ENCODE results near the gene PARP3. TPM values are rescaled to one million over a fixed set of nuclear protein-coding genes. Genes with fewer than 3 reads are reported as not detected.

Gene PARP3
- total RNA-seq, 1 experiment from 2014 or later: 44.0 TPM

DNA sequence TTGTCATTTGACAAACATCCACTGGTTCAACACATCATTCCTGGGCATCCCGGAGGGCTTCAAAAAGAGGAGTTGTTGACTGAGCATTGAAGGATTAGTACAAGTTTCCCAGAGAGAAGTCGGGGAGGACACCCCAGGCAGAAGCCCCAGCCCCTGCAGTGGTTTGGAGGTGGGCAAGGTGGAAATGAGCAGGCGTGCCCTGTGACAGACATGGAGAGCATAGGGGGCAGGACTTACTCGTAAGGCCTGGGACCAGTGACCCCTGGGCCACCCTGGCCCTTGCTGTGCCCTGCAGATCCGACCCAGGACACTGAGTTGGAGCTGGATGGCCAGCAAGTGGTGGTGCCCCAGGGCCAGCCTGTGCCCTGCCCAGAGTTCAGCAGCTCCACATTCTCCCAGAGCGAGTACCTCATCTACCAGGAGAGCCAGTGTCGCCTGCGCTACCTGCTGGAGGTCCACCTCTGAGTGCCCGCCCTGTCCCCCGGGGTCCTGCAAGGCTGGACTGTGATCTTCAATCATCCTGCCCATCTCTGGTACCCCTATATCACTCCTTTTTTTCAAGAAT, 5.9 kb downstream of the PARP3 start:
- DNase-seq (ENCODE audit: low read depth): no peak

DNA sequence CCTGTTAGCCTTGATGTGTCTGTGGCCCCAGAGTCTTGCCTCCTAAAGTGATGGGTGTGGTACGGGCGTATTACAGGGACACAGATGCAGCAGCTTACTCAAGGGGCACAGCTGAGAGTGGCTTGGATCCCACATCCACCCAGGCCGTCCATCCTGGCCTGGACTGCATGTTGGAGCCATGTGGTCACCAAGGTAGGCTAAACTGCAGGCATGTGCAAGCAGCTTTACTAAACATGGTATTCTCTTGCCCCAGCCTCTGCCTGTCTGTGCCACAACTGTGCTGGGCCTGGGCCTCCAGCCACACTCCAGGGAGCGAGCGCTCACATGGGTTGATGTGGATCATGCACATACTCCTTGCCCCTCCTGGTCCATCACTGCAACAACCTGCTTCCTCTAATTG, 7.0 kb downstream of the PARP3 start:
- DNase-seq (ENCODE audit: low read depth): no peak

DNA sequence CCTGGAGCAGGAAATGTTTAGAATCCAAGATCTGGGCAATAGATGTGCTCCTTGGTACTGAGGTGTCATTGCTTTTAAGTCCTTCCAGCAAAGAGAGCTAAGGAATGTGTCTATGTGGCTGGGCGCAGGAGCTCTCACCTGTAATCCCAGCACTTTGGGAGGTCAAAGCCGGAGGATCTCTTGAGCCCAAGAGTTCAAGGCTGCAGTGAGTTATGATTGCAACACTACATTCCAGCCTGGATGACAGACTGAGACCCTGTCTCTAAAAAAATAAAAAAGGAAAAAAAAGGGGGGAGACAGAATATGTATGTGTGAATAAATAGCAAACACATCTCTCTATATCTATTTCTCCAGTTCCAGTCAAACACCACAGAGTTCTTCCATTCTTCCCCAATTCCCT, 8.7 kb downstream of the PARP3 start:
- DNase-seq (ENCODE audit: low read depth): no peak

DNA sequence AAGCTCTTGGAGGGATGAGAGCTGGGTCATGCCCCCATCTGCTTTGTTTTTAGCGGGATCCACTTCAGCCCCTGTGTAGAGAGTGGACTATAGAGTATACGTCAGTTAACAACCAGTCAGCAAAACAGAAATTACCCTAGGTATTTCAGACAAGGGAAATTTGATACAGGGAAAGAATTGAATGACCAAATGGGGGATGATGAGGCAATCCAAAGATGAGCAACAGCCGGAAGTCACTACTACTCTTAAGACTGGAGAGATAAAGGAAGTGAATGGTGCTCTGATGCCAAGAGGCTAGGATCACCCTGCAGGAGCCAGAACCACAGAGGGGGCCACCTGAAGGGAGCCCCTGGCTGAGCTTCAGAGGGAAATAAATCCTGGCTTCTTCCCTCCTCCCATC, 11.3 kb downstream of the PARP3 start:
- DNase-seq (ENCODE audit: low read depth): peak; percentile 81

DNA sequence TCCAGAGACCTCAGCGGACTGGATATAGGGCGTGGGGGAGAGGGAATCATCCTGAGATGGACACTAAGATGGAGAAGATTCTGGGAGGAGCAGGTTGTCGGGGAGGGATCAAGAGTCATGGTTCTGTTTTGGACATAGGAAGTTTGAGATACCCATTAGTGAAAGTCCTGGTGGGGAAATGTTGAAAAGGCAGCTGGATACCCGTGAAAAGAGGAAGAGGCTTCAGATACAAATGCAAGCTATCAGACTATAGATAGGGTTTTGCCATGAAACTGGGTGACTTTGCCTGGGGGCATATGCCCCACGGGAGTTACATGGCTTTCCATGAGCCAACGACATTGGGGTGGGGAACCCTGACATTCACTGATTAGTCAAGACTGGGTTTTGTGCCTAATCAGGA, 11.9 kb downstream of the PARP3 start:
- no peak for DNase-seq (ENCODE audit: low read depth)

DNA sequence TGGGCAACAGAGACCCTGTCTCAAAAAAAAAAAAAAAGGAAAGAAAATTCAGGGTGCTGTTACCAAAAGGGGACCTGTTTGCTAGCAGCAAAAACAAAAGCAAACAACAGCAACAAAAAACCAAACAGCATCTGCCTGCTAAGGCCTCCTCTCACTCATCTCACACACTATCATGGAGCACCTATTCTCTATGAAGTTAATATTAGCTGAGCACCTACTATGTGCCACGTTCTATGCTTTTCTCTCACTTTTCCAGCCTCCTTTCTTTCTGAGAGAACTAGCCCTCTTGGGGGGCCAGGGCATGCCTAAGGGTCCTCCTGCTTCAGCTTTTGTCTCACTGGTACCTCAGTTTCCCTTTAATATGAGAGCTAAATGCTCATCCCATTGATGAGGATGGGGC, 12.6 kb downstream of the PARP3 start:
- no peak for DNase-seq (ENCODE audit: low read depth)

DNA sequence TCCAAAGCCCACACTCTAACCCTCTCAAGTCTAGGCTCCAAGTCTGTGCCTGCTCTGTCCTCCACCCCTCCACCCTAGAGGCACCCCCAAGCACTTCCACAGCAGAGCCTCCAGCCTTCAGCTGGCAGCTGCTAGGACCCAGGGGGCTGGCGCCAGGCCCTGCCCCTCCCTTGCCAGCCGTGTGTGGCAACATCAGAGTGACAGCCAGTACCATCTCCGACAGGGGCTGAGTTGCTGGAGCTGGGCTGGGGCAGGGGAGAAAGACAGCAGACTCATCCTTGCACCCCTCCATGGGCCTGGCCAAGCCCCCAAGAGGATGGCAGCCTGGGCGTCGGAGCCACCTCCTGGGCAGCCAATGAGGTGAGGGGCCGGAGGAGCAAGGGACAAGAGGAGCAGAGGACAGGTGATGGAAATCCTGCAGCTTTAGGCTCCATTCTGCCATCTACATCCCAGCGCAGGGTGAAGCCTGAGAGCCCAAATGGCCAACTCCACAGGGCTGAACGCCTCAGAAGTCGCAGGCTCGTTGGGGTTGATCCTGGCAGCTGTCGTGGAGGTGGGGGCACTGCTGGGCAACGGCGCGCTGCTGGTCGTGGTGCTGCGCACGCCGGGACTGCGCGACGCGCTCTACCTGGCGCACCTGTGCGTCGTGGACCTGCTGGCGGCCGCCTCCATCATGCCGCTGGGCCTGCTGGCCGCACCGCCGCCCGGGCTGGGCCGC, 13.2 kb downstream of the PARP3 start, which contains the start of gene GPR62:
Gene GPR62 (plus strand): TSS at position 207 of the 718 bp plus-strand sequence. CDS start 272 bp downstream, at position 479.
- peak; percentile 25 for DNase-seq (ENCODE audit: low read depth)

DNA sequence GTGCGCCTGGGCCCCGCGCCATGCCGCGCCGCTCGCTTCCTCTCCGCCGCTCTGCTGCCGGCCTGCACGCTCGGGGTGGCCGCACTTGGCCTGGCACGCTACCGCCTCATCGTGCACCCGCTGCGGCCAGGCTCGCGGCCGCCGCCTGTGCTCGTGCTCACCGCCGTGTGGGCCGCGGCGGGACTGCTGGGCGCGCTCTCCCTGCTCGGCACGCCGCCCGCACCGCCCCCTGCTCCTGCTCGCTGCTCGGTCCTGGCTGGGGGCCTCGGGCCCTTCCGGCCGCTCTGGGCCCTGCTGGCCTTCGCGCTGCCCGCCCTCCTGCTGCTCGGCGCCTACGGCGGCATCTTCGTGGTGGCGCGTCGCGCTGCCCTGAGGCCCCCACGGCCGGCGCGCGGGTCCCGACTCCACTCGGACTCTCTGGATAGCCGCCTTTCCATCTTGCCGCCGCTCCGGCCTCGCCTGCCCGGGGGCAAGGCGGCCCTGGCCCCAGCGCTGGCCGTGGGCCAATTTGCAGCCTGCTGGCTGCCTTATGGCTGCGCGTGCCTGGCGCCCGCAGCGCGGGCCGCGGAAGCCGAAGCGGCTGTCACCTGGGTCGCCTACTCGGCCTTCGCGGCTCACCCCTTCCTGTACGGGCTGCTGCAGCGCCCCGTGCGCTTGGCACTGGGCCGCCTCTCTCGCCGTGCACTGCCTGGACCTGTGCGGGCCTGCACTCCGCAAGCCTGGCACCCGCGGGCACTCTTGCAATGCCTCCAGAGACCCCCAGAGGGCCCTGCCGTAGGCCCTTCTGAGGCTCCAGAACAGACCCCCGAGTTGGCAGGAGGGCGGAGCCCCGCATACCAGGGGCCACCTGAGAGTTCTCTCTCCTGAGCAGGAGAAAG, 14.0 kb downstream of the PARP3 start:
- no peak for DNase-seq (ENCODE audit: low read depth)

DNA sequence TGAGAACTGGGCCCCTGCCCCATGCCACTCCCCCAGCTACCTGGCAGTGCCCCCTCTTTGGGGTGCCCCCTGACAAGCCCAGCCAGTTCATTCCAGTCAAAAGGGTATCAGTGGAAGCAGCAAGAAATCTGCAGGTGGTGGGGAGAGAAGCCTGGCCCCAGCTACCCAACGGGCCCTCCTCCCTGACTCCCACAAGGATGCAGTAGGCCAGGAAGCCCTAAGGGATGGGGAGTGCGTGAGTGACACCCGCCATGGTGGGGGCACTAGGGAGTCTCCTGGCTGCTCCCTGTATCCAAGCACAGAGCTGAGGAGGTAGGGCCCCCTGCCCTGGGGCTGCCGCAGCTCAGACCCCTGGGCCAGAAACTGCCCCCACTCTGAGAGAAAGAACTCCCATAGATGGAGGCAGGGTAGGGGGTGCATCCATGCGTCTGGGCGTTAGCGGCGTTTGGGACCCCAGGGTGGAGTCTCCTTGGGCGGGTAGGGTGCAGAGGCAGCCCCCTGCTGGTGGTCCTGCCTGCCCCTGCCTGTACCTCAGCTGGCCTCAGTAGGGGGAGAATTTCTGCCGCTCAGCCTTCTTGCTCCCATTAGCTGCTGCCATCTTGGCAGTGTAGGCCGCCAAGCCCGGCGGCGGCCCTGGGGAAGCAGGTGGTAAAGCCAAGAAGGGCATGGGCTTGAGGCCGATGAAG, 15.5 kb downstream of the PARP3 start:
- no peak for DNase-seq (ENCODE audit: low read depth)

DNA sequence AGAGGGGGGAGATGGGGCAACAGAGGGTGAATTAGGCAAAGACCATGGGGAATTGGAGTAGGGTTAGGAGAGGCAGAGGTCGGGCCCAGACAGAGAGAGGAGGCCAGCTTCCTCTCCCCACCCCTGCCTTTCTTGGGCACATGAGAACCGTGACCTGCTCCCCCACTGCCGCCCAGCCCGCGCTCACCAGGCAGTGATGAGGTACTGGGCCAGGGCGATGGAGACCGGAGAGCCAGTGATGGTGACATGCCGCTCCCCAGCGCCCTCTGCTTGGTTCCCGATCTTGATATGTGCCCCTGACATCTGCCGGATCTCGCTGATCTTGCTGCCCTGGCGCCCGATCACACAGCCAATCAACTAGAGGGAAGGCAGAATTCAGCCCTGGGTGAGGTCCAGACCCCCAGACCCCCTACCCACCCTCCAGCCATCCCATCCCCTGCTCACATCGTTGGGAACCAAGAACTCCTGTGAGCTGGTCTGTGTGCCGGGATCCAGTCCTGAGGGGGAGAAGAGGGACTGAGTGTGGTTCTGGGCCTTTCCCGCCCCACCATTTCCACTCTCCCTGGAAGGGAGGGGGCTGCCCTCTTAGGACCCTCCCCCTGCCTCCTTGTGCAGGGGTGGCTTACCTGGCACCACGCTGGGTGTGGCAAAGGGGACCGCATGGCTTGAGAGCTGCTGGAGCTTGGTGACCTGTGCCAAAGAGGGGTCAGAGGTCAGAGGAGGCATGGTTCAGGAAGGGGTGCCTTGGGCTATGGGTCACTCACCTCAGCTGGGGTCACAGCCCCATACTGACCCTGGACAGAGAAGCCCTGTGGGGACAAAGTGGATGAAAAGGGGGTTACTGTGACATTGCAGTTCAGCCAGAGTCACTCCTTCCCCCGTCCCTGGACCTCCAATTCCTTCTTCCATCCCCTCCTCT, 16.7 kb downstream of the PARP3 start:
- DNase-seq (ENCODE audit: low read depth): no peak

DNA sequence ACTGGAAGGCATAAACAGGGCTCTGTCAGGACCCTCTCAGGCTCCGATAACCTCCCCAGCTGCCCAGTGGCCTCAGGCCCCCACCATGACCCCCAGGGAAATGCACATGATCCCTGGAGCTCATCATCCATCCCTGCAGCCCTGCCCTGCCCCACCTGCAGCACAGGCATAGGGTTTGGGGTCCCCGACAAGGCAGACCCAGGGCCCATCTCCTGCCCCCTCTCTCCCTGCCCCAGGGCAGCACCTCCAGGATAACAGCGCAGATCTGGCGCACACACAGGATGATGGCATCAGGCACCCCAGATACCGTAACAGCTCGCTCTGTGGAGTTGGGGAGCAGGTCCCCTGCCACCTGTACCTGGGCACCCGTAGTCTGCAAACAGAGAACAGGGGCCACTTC, 17.5 kb downstream of the PARP3 start:
- no peak for DNase-seq (ENCODE audit: low read depth)

DNA sequence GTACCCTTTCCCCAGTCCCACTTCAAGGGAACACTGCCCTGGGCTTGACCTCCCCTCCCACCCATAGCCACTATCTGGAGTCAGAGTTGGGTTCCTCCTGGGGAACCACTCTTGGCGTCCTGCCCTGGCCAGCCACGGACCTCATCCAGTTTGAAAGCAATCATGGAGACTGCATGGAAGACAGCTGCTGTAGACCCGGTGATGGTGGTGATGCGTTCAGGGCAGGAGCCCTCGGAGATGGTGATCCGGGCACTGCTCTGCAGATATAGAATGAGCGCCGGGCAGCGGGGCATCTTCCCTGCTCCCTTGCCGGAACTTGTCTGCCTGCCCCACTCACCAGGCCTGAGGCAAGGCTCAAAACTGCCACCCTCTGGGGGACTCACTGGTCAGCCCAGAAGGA, 18.2 kb downstream of the PARP3 start:
- DNase-seq (ENCODE audit: low read depth): no peak

DNA sequence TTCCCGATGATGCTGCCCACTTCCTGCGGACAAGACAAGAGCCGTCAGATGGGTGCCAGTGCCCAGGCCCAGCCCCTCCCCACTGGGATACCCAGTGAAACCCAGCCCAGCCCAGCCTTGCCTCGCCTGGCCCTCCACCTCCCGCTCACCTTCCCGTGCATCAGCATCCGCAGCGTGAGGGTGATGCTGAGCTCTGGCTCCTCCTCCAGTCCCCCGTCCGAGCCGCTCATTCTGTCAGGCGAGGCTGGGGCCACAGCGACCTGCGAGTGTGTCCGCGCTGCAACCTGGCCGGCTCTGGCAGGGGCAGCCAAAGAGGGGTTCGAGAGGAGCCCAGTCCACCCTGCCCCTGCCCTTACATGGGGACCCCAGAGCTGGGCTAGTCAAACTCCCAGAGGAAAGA, 18.8 kb downstream of the PARP3 start:
- DNase-seq (ENCODE audit: low read depth): no peak

DNA sequence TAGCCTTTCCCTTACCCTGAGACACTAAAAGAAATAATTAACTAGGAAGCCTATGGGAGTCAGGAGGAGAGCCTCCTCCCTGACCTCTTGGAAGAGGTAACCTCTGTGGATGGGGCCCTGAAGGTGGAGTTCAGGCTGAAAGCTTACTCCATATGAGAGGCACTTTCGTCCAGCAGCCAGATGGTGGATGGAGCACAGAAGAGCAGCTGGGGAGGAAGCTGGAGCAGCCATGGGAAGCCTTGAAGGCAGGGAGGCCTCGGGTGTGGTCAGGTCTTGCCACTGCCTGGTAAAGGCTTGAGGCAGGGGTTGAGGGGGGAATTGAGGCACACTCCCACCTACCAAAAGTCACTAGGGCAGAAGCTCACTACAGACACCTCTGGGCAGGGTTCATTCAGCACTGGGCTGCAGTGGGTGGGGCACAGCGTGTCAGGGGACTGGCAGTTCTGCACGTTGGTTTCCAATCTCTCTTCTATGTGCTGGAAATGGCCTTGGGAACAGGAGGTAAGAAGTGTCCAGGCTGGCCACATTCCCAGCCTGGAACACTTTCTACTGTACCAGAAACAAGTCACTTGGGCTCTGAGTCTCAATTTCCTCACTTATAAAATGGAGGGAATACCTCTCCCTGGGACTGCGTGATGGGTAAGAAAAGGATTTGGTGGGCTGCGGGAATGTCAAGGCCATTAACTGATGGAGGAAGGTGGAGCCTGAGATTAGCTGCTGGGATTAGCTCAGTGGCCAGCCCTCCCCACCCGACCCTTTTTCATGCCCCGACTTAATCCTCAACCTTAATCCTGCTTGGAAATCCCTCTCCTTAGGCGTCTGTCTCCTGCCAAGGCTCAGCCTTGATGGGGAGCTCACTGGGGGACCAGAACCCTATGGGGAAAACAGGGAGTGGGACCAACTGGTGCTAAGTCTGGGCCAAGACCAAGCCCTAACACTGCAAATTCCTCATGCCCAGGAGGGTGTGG, 19.7 kb downstream of the PARP3 start:
- no peak for DNase-seq (ENCODE audit: low read depth)

DNA sequence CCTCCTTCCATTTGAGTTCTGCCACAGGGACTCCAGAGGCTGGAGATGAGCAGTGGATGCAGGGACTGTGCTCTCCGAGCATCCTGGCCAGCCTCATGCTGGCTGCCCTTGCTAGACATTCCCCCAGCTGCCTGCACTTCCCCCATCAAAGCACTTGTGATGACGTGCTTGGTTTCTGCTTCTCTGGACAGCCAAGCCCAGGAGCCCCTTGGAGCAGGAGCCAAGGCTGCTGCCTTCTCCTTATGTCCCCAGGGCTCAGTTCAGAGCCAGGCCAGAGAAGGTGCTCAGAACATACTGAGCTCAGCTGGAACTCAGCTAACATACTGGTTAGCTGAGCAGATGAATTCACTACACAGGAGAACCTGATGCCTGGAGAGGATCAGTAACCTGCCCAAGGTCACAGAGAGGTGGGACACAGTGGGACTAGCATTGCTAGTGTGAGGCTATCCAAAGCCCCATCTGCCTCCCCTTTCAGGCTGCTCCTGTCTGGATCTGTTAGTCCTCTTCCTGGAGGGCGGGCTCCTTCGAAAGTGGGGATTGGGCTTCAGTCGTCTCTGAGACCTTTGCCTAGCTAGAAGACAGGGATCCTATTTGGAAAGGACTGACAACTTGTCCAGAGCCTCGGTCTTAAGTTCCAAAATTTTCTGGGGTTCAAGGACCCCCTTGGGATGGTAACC, 20.8 kb downstream of the PARP3 start:
- no peak for DNase-seq (ENCODE audit: low read depth)

DNA sequence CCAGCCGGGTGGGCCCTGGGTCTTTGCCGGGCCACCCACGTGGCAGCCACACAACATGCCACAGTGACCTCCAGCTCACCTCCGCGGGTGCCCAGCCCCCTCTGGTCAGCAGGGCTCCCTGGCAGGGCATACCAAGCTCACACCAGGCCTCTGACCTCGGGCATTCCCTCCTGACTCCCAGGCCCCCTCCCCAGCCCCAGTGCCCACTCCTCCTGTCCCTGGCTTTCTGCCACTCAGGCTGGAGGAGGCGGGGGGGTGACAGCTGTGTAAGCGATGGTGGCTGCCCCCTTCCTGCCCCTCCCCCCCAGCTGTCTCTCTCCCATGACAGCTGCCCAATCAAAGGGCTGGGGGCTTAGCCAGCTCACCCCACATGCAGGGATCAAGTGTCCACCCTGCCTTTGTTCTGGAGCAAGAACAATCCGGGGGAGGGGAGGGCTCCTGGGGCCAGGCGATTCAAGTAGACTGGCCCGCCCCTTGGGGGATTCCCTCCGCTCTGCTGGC, 21.8 kb downstream of the PARP3 start:
- DNase-seq (ENCODE audit: low read depth): peak; percentile 94

DNA sequence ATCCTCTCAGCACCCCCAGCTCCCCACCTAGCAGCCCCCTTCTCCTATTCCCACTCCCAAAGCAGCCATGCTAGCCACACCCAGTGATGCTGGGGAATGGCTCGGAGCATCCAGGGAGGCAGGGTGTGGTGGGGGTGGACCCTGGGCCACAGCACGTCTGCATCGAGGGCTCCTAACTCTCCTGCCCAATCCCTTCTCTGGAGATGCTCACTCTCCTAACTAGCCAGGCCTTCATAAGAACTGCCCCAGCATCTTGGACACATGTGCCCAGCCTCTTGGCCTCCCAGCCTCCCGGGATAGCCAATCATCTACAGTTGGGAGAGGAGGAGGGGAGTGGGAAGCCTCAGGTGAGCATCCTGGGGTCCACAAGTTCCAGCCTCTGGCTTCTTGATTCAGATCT, 22.4 kb downstream of the PARP3 start:
- DNase-seq (ENCODE audit: low read depth): peak; percentile 30

DNA sequence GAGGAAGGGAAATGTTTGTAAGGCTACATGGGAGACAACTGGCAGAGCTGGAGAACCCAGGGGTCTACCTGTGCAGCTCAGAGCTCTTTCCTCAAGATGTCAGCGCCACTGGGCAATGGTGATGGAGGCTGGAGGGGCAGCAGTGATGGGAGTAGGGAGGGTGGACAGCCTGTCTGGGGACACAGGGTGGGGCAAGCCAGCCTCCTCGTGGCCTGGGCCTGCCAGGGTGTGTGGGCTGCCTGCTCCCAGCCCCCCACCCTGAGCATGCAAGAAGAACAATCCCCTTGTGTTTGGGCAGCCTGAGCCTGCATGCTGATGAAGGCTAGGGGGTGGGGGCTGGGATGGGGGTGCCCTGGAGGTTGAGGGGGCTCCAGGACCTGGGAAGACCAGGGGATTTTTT, 23.9 kb downstream of the PARP3 start:
- DNase-seq (ENCODE audit: low read depth): no peak

DNA sequence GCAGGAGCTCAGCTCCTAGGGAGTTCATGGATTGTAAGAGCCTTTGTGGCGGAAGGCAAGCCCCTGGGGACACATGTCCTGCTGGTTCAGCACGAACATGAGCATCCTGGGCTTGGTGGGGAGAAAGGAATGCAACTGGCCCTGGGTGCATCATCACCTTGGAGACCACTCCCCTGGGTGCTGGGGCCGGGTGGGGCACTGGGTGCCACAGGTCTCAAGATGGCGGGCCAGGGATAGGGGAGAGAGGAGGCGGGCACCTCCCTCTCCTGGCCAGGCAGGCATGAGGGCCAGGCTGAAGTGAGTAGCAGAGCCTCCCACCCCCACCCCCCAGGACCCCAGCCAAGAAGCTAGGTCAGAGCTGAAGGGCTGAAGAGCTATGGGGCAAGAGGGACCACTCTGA, 24.3 kb downstream of the PARP3 start:
- DNase-seq (ENCODE audit: low read depth): peak; percentile 21
